Breast epithelium (tissue), 4 donors: Measurements from ENCODE around the gene HIBADH. TPM values are rescaled to one million over a fixed set of nuclear protein-coding genes. Genes with fewer than 3 reads are reported as not detected.
"Not testable (repeated sequence)": the region's sequence is repeated elsewhere in the genome, so short reads cannot be mapped to it uniquely, and the experiment has no call there.

Experiments used
- DNase-seq, 2 donors: peaks; one replicate each; pipeline ENCODE4 v3.0.0-alpha.2; 2019; ENCODE audit warnings: low spot score in 2 of 2
- H3K27ac ChIP-seq, 2 donors: fragments of 200-600 bp; sonication (generic) in 1 of 2; one replicate each; pipeline ENCODE4 v1.5.1; 2016 to 2019; ENCODE audit warnings: mild to moderate bottlenecking in 1 of 2
- H3K27me3 ChIP-seq, 2 donors: fragments of 200-600 bp; sonication (generic) in 1 of 2; one replicate each; pipeline versions ENCODE4 v1.5.1 to v1.6.0; 2017 to 2019; ENCODE audit warnings: control low read depth in 1 of 2, mild to moderate bottlenecking in 1 of 2
- H3K36me3 ChIP-seq: fragments of 200-600 bp; one replicate; pipeline ENCODE4 v1.5.1; 2019
- H3K4me1 ChIP-seq, 2 donors: fragments of 200-600 bp; sonication (generic); one replicate each; pipeline ENCODE4 v1.5.1; 2016 to 2019; ENCODE audit warnings: control low read depth in 1 of 2
- H3K4me3 ChIP-seq, 3 donors: fragments of 200-600 bp; sonication (generic); 1 replicate in 2 of 3; 2 replicates in 1 of 3; pipeline ENCODE4 v1.5.1; 2016 to 2019; ENCODE audit warnings: mild to moderate bottlenecking in 3 of 3, moderate library complexity in 2 of 3
- H3K9me3 ChIP-seq, 2 donors: fragments of 200-600 bp; sonication (generic) in 1 of 2; one replicate each; pipeline ENCODE4 v1.5.1; 2016 to 2019; ENCODE audit warnings: control low read depth in 1 of 2
- POLR2A ChIP-seq: fragments of 450-650 bp; IDR thresholded peaks from one replicate; pipeline ENCODE4 v1.6.1; 2016; ENCODE audit warnings: antibody characterized with exemption, mild to moderate bottlenecking, moderate library complexity
- POLR2AphosphoS5 ChIP-seq, 3 donors: sonication (generic); formaldehyde crosslinking; IDR thresholded peaks; one replicate each; pipeline ENCODE4 v1.6.1; 2017; ENCODE audit warnings: antibody characterized with exemption in 3 of 3
- intact Hi-C: fragments of 100-400 bp; cut with DNase I; formaldehyde crosslinking; loops from one replicate; pipeline ENCODE4 v1.15.1; 2023; ENCODE audit warnings: low total_unique reads
- total RNA-seq, 3 donors: library from RNA; depleted of rRNA; stranded (reverse); fragments of >200 nt; gene quantifications; one replicate each; pipeline ENCODE4 v1.1.0, GENCODE V29; 2016
- TF ChIP-seq, protein P1 (sequence below), 3 donors: fragments of 450-650 bp; IDR thresholded peaks; one replicate each; pipeline ENCODE4 v1.5.1; 2016 to 2017; ENCODE audit warnings: antibody characterized with exemption in 3 of 3, mild to moderate bottlenecking in 3 of 3, moderate library complexity in 3 of 3

HIBADH gene
- total RNA-seq, 3 donors from 2014 or later, result 50.5 to 80.1 (median 67.5) TPM

DNA sequence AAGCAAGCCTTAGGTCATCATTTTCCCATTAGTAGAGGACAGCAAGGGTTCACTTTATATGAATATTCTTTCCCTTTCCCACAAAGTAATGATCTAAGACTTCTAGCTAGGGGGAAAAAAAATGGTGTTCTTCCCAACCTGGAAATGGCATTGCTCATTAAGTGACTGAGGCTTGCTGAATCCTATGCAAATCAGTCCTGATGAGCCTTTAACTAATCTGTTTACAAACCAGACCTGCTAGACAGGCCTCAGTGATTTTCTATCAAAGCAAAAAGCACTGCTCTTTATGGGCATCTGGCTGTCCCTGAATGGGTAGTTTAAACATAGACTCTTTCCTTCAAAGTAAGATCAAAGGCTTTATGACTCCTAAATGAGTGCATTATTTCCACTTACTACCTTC is 146.3 kb downstream of the HIBADH start:
- H3K27ac ChIP-seq, result no peak overlapping the region
- no peaks in the 10 kb centered on the region for H3K9me3 ChIP-seq
- no peaks in the 10 kb centered on the region for H3K36me3 ChIP-seq
- TF ChIP-seq POLR2AphosphoS5 (IDR thresholded peaks at IDR 0.05) (no peak), POLR2A (no peak)
- TF ChIP-seq, protein P1, sequence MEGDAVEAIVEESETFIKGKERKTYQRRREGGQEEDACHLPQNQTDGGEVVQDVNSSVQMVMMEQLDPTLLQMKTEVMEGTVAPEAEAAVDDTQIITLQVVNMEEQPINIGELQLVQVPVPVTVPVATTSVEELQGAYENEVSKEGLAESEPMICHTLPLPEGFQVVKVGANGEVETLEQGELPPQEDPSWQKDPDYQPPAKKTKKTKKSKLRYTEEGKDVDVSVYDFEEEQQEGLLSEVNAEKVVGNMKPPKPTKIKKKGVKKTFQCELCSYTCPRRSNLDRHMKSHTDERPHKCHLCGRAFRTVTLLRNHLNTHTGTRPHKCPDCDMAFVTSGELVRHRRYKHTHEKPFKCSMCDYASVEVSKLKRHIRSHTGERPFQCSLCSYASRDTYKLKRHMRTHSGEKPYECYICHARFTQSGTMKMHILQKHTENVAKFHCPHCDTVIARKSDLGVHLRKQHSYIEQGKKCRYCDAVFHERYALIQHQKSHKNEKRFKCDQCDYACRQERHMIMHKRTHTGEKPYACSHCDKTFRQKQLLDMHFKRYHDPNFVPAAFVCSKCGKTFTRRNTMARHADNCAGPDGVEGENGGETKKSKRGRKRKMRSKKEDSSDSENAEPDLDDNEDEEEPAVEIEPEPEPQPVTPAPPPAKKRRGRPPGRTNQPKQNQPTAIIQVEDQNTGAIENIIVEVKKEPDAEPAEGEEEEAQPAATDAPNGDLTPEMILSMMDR (IDR thresholded peaks at IDR 0.05), result no peak
- intact Hi-C loops, result no loop called here
- DNase-seq, result no peak
- H3K4me1 ChIP-seq, result no peaks in the 10 kb centered on the region
- no peak overlapping the region for H3K4me3 ChIP-seq
- H3K27me3 ChIP-seq, result no peaks in the 10 kb centered on the region

DNA sequence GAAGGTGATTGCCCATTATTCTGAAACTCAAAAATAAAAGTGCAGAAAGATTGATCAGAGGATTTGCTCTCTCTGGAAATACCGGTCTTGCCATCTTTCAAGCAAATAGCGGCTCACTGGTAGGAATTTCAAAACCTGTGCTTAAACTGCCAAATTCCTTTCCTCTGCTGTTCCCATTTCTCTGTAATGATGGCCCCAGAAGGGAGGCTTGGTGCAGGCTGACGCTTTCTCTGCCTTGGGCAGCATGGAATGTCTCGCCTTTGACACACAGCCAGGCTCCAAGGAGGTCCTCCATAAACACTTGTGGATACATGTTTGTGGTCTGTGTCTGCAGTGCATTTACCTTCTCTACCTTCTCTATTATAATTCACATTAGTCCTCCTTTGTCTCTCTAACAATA is 146.8 kb downstream of the HIBADH start:
- intact Hi-C loops, result no loop called here
- no peaks in the 10 kb centered on the region for H3K27me3 ChIP-seq
- TF ChIP-seq POLR2A (no peak), POLR2AphosphoS5 (IDR thresholded peaks at IDR 0.05) (no peak)
- TF ChIP-seq, protein P1 (IDR thresholded peaks at IDR 0.05), result no peak
- DNase-seq, result no peak
- H3K9me3 ChIP-seq, result no peaks in the 10 kb centered on the region
- H3K27ac ChIP-seq, result no peak overlapping the region
- no peaks in the 10 kb centered on the region for H3K36me3 ChIP-seq
- H3K4me3 ChIP-seq, result no peak overlapping the region
- no peaks in the 10 kb centered on the region for H3K4me1 ChIP-seq

DNA sequence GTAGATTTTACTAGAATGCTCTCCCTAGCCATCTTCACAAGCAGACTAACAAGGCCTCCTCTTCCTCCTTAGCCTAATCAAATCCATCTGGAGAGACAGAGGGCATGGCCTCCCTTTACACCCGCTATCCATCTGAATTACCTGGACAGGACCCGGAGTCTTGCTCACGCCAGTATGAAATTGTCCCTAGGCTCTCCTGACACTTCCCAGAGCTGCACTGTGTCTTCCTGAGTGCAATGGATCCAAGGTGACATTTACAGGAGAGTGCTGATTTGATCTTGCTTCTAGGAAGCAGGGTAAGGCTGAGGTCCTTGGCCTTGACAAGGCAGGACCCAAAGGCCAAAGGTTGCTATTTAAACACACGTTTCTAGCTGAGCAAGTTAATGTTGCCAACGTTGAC is 147.8 kb downstream of the HIBADH start:
- H3K4me3 ChIP-seq, result no peak overlapping the region
- intact Hi-C loops, result no loop called here
- H3K9me3 ChIP-seq, result no peaks in the 10 kb centered on the region
- no peak overlapping the region for H3K27ac ChIP-seq
- H3K36me3 ChIP-seq, result no peaks in the 10 kb centered on the region
- no peak for DNase-seq
- TF ChIP-seq POLR2AphosphoS5 (IDR thresholded peaks at IDR 0.05) (no peak), POLR2A (no peak)
- TF ChIP-seq, protein P1 (IDR thresholded peaks at IDR 0.05), result no peak
- H3K4me1 ChIP-seq, result no peaks in the 10 kb centered on the region
- no peaks in the 10 kb centered on the region for H3K27me3 ChIP-seq

DNA sequence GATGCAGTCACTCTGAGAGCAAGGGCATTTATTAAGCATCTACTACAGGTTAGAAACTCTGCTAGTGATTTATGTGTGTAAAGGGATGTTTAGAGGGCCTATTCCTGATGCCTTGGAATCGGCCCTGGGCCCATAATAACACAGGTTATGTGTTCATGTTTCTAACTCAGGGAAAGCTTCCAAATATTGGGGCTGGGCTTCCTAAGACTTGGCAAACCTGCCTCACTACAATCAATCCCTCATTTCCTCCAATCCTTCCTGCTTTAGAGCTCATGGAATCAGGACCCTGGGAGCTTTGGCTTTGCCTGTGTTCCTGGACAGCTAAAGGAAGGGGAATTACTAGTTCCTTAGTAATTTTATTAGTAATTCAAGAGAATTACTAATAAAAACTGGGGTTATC is 148.8 kb downstream of the HIBADH start:
- Histone ChIP-seq H3K9me3 (no peaks in the 10 kb centered on the region), H3K4me1 (no peaks in the 10 kb centered on the region), H3K27ac (no peak overlapping the region), H3K27me3 (no peaks in the 10 kb centered on the region), H3K36me3 (no peaks in the 10 kb centered on the region), H3K4me3 (no peak overlapping the region)
- DNase-seq, result no peak
- intact Hi-C loops, result no loop called here
- TF ChIP-seq POLR2A, result no peak
- TF ChIP-seq, protein P1 (IDR thresholded peaks at IDR 0.05), result no peak
- TF ChIP-seq POLR2AphosphoS5 (IDR thresholded peaks at IDR 0.05), result no peak

DNA sequence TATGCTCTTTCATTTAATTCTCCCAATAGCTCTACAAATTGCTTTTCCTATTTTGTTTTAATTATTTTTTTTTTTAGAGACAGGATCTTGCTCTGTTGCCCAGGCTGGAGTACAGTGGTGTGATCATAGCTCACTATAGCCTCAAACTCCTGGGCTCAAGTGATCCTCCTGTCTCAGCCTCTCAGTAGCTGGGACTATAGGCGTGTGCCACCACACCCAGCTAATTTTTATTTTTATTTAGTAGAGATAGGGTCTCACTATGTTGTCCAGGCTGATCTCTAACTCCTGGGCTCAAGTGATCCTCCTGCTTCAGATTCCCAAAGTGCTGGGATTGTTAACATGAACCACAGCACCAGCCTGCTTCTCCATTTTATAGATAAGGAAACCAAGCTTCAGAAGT is 151.3 kb downstream of the HIBADH start:
- H3K27me3 ChIP-seq, H3K4me1 ChIP-seq, H3K27ac ChIP-seq, intact Hi-C loops, H3K36me3 ChIP-seq, DNase-seq, H3K9me3 ChIP-seq, H3K4me3 ChIP-seq: not testable (repeated sequence)

DNA sequence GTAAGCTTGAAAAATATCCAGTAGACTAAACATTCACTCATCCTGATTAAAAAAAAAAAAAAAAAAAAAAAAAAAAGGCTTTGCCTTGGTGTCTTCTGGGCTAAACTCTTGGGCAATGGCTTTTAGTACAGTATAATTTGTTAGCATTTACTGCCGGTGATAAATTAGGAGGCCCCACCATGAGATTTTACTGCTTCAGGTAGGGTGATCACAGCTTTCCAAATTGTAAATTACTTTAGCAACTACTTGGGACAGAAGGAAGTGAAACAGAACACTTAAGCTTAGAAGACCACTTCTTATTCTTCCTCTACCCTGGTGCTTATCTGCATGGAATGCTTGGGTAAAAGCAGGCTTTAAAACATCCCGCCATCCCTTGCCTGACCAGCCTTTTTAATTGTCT is 152.1 kb downstream of the HIBADH start:
- intact Hi-C loops, result no loop called here
- no peaks in the 10 kb centered on the region for H3K4me1 ChIP-seq
- DNase-seq, result no peak
- TF ChIP-seq, protein P1 (IDR thresholded peaks at IDR 0.05), result no peak
- TF ChIP-seq POLR2AphosphoS5 (IDR thresholded peaks at IDR 0.05) (no peak), POLR2A (no peak)
- H3K27ac ChIP-seq, result no peak overlapping the region
- no peaks in the 10 kb centered on the region for H3K36me3 ChIP-seq
- no peaks in the 10 kb centered on the region for H3K9me3 ChIP-seq
- no peaks in the 10 kb centered on the region for H3K27me3 ChIP-seq
- no peak overlapping the region for H3K4me3 ChIP-seq

DNA sequence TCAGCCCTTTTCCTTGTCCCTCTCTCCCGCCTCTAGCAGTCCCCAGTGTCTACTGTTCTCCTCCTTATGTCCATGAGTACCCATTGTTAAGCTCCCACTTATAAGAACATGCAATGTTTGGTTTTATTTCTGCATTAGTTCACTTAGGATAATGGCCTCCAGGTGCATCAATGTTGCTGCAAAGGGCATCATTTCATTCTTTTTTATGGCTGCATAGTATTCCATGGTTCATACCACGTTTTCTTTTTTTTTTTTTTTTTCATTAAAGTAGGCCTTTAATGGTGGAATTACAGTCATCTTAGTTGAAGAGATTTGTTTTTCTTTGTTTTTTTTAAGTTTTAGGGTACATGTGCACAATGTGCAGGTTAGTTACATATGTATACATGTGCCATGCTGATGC is 160.8 kb downstream of the HIBADH start:
- DNase-seq, H3K36me3 ChIP-seq, H3K27ac ChIP-seq, H3K9me3 ChIP-seq, intact Hi-C loops, H3K4me1 ChIP-seq, H3K4me3 ChIP-seq, H3K27me3 ChIP-seq: not testable (repeated sequence)
